Transverse colon (tissue), 3 donors: Measurements from ENCODE around the gene GPR61.

ENCODE experiments used
- POLR2A ChIP-seq: fragments of 450-650 bp; IDR thresholded peaks from one replicate; pipeline ENCODE4 v1.6.1; 2016; ENCODE audit warnings: antibody characterized with exemption, mild to moderate bottlenecking, moderate library complexity
- TF ChIP-seq, protein P1 (sequence below), 5 experiments: fragments of 200-600 bp in 3 of 5; fragments of 450-650 bp in 2 of 5; sonication (generic) in 3 of 5; IDR thresholded peaks; 1 replicate in 2 of 5; 2 replicates in 3 of 5; pipeline ENCODE4 v1.5.1; 2016 to 2017; ENCODE audit warnings: antibody characterized with exemption in 5 of 5, inconsistent platforms in 3 of 5, mild to moderate bottlenecking in 2 of 5, moderate library complexity in 1 of 5

DNA sequence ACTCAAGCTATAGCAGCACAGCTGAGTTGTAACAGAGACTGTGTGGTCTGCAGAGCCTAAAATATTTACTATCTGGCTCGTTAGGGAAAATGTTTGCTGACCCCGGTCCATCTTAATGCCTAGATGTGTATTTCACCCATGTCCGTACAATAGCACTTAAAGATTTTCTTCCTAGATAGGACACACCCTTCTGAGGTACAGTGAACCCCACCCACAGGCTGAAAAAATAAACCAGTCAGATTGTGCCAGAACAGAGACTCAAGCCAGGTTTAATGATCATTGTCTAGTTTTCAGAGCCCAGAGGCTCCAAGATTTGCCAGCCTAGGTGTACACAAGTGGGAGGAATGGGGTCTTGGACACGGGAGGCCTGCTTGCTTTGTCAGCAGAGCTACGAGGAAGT is 35.7 kb upstream of the GPR61 start:
- TF ChIP-seq, protein P1, sequence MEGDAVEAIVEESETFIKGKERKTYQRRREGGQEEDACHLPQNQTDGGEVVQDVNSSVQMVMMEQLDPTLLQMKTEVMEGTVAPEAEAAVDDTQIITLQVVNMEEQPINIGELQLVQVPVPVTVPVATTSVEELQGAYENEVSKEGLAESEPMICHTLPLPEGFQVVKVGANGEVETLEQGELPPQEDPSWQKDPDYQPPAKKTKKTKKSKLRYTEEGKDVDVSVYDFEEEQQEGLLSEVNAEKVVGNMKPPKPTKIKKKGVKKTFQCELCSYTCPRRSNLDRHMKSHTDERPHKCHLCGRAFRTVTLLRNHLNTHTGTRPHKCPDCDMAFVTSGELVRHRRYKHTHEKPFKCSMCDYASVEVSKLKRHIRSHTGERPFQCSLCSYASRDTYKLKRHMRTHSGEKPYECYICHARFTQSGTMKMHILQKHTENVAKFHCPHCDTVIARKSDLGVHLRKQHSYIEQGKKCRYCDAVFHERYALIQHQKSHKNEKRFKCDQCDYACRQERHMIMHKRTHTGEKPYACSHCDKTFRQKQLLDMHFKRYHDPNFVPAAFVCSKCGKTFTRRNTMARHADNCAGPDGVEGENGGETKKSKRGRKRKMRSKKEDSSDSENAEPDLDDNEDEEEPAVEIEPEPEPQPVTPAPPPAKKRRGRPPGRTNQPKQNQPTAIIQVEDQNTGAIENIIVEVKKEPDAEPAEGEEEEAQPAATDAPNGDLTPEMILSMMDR (IDR thresholded peaks at IDR 0.05) = no peak
- no peak for TF ChIP-seq POLR2A
